Neural progenitor cell (in vitro differentiated cells): Measurements from ENCODE around the gene ATXN10. TPM values are rescaled to one million over a fixed set of nuclear protein-coding genes. Genes with fewer than 3 reads are reported as not detected.

Source experiments
- DNase-seq: peaks from one replicate; pipeline ENCODE4 v3.0.0-alpha.2; 2016; ENCODE audit warnings: low spot score
- H2AFZ ChIP-seq: fragments of 200-600 bp; sonication (generic); replicated peaks from 2 replicates; pipeline ENCODE4 v1.6.1; 2016; ENCODE audit warnings: antibody characterized with exemption
- H3F3A ChIP-seq: fragments of 200-600 bp; sonication (generic); 2 replicates; pipeline ENCODE4 v1.6.1; 2016; ENCODE audit warnings: antibody characterized with exemption, low read depth
- H3K27ac ChIP-seq: fragments of 200-600 bp; sonication (generic); 2 replicates; pipeline ENCODE4 v1.5.1; 2016; ENCODE audit warnings: mild to moderate bottlenecking
- H3K27me3 ChIP-seq: fragments of 200-600 bp; sonication (generic); 2 replicates; pipeline ENCODE4 v1.6.1; 2016; ENCODE audit warnings: mild to moderate bottlenecking, moderate library complexity
- H3K36me3 ChIP-seq: fragments of 200-600 bp; sonication (generic); 2 replicates; pipeline ENCODE4 v1.5.1; 2016
- H3K4me1 ChIP-seq: fragments of 200-600 bp; sonication (generic); 2 replicates; pipeline ENCODE4 v1.6.1; 2016; ENCODE audit warnings: mixed run types
- H3K4me2 ChIP-seq: fragments of 200-600 bp; sonication (generic); 2 replicates; pipeline ENCODE4 v1.6.1; 2016
- H3K4me3 ChIP-seq: fragments of 200-600 bp; sonication (generic); 2 replicates; pipeline ENCODE4 v1.5.1; 2016
- H3K79me2 ChIP-seq: fragments of 200-600 bp; sonication (generic); 2 replicates; pipeline ENCODE4 v1.6.1; 2016; ENCODE audit warnings: low read depth
- H3K9ac ChIP-seq: fragments of 200-600 bp; sonication (generic); 2 replicates; pipeline ENCODE4 v1.6.1; 2016
- H3K9me3 ChIP-seq: fragments of 200-600 bp; sonication (generic); 2 replicates; pipeline ENCODE4 v1.5.1; 2016; ENCODE audit warnings: low read depth
- H4K20me1 ChIP-seq: fragments of 200-600 bp; sonication (generic); 2 replicates; pipeline ENCODE4 v1.6.1; 2016; ENCODE audit warnings: low read depth
- H3K27ac Mint-ChIP-seq: 3 replicates; pipeline ENCODE4 v1.8.0; 2021; ENCODE audit warnings: mixed read lengths
- H3K27me3 Mint-ChIP-seq: 2 replicates; pipeline ENCODE4 v1.8.0; 2022; ENCODE audit warnings: low read depth, mild to moderate bottlenecking, inconsistent platforms, moderate library complexity, mixed read lengths; ENCODE audit not compliant: insufficient read depth
- H3K36me3 Mint-ChIP-seq: 3 replicates; pipeline ENCODE4 v1.8.0; 2021; ENCODE audit warnings: mixed read lengths
- H3K4me1 Mint-ChIP-seq: 3 replicates; pipeline ENCODE4 v1.8.0; 2021; ENCODE audit warnings: mixed read lengths
- H3K4me3 Mint-ChIP-seq: 3 replicates; pipeline ENCODE4 v1.8.0; 2021; ENCODE audit warnings: mild to moderate bottlenecking, moderate library complexity, mixed read lengths
- H3K9me3 Mint-ChIP-seq: 3 replicates; pipeline ENCODE4 v1.8.0; 2020; ENCODE audit warnings: mixed read lengths
- EZH2 ChIP-seq: fragments of 200-600 bp; sonication (generic); IDR thresholded peaks from 2 replicates; pipeline ENCODE4 v1.6.1; 2017; ENCODE audit warnings: antibody characterized with exemption, mild to moderate bottlenecking, moderate library complexity
- EZH2phosphoT487 ChIP-seq: fragments of 200-600 bp; sonication (generic); IDR thresholded peaks from 2 replicates; pipeline ENCODE4 v1.6.1; 2017; ENCODE audit warnings: antibody characterized with exemption
- total RNA-seq: library from RNA; depleted of rRNA; stranded (reverse); fragments of >200 nt; gene quantifications from 2 replicates; pipeline ENCODE4 v1.2.3, GENCODE V29; 2015; ENCODE audit warnings: low replicate concordance
- TF ChIP-seq, protein P1 (sequence below): fragments of 200-600 bp; sonication (generic); IDR thresholded peaks from 2 replicates; pipeline ENCODE4 v1.5.1; 2017; ENCODE audit warnings: antibody characterized with exemption, mild to moderate bottlenecking

ATXN10 gene
- total RNA-seq, 1 donor from 2014 or later: 168 TPM

DNA sequence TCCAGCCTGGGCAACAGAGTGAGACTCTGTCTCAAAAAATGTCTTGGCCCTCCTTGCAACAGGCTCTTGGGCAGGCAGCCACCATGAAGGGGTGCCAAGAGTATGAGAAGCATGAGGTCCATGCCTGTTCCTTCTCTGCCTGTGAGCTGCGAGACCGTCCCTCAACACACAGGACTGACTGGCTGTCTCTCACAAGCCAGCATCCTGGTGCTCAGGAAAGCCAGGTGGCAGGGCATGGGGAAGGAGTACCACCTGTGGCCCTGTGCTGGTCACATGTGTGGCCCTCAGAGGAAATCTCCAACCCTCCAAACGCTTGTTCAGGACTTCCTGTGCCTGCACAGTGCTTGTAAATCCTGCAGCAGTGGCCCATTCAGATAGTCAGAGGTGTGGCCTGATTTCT lies 83.2 kb downstream of the ATXN10 start:
- H3K9me3 ChIP-seq: no peaks in the 10 kb centered on the region
- no peaks in the 10 kb centered on the region for H3K9me3 Mint-ChIP-seq

DNA sequence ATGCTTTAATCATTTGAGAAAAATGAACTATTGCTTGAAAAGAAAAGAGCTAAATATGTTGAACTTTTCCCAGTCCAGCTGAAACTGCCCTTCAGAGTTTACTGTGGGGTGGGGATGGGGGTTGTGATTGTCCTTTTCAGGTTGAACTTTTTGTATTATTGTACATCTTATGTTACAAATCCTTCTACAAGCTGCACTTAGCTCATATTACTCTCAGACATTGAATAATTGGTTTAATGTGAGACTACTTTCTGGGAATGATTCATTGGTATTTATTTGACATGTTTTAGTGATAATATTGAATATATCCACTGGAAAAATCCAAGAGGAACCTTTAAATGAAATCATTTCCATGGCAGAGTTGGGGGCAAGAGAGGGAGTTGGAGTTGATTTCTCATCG lies 84.9 kb downstream of the ATXN10 start:
- peaks cover 24% of the 10 kb centered on the region for H3K79me2 ChIP-seq
- no peak overlapping the region for H2AFZ ChIP-seq
- peak overlapping the region; percentile 39 for H3K4me2 ChIP-seq
- peak overlapping the region; percentile 32 for H3K27ac ChIP-seq
- peaks cover 21% of the 10 kb centered on the region for H3K4me1 ChIP-seq
- no peaks in the 10 kb centered on the region for H3K27me3 ChIP-seq
- DNase-seq: no peak
- H3F3A ChIP-seq: peaks cover 12% of the 10 kb centered on the region
- H3K9me3 Mint-ChIP-seq: no peaks in the 10 kb centered on the region
- H3K9ac ChIP-seq: no peak overlapping the region
- H3K36me3 ChIP-seq: no peaks in the 10 kb centered on the region
- peaks cover 35% of the 10 kb centered on the region for H3K36me3 Mint-ChIP-seq
- H3K4me3 ChIP-seq: no peak overlapping the region
- H3K9me3 ChIP-seq: no peaks in the 10 kb centered on the region
- peaks cover 17% of the 10 kb centered on the region for H3K4me1 Mint-ChIP-seq
- no peak overlapping the region for H3K27ac Mint-ChIP-seq
- no peak overlapping the region for H3K4me3 Mint-ChIP-seq
- TF ChIP-seq, protein P1, sequence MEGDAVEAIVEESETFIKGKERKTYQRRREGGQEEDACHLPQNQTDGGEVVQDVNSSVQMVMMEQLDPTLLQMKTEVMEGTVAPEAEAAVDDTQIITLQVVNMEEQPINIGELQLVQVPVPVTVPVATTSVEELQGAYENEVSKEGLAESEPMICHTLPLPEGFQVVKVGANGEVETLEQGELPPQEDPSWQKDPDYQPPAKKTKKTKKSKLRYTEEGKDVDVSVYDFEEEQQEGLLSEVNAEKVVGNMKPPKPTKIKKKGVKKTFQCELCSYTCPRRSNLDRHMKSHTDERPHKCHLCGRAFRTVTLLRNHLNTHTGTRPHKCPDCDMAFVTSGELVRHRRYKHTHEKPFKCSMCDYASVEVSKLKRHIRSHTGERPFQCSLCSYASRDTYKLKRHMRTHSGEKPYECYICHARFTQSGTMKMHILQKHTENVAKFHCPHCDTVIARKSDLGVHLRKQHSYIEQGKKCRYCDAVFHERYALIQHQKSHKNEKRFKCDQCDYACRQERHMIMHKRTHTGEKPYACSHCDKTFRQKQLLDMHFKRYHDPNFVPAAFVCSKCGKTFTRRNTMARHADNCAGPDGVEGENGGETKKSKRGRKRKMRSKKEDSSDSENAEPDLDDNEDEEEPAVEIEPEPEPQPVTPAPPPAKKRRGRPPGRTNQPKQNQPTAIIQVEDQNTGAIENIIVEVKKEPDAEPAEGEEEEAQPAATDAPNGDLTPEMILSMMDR: no peak
- no peak for TF ChIP-seq EZH2phosphoT487
- no peak for TF ChIP-seq EZH2
- H4K20me1 ChIP-seq: peaks cover 37% of the 10 kb centered on the region
- peaks cover 2% of the 10 kb centered on the region for H3K27me3 Mint-ChIP-seq

More for the DNA sequence above, 83.2 kb downstream of the ATXN10 start:
- H4K20me1 ChIP-seq: peaks cover 37% of the 10 kb centered on the region
- no peak for DNase-seq
- H3K4me3 Mint-ChIP-seq: no peak overlapping the region
- no peak overlapping the region for H3K4me2 ChIP-seq
- no peak overlapping the region for H3K9ac ChIP-seq
- peaks cover 19% of the 10 kb centered on the region for H3K4me1 ChIP-seq
- no peak overlapping the region for H2AFZ ChIP-seq
- peaks cover 3% of the 10 kb centered on the region for H3K36me3 ChIP-seq
- no peak overlapping the region for H3K4me3 ChIP-seq
- peaks cover 33% of the 10 kb centered on the region for H3K36me3 Mint-ChIP-seq
- peaks cover 12% of the 10 kb centered on the region for H3K79me2 ChIP-seq
- H3F3A ChIP-seq: peaks cover 12% of the 10 kb centered on the region
- no peak overlapping the region for H3K27ac Mint-ChIP-seq
- TF ChIP-seq EZH2 (no peak), EZH2phosphoT487 (no peak)
- TF ChIP-seq, protein P1: no peak
- H3K27ac ChIP-seq: no peak overlapping the region
- peaks cover 17% of the 10 kb centered on the region for H3K4me1 Mint-ChIP-seq
- H3K27me3 ChIP-seq: no peaks in the 10 kb centered on the region
- H3K27me3 Mint-ChIP-seq: peaks cover 2% of the 10 kb centered on the region

DNA sequence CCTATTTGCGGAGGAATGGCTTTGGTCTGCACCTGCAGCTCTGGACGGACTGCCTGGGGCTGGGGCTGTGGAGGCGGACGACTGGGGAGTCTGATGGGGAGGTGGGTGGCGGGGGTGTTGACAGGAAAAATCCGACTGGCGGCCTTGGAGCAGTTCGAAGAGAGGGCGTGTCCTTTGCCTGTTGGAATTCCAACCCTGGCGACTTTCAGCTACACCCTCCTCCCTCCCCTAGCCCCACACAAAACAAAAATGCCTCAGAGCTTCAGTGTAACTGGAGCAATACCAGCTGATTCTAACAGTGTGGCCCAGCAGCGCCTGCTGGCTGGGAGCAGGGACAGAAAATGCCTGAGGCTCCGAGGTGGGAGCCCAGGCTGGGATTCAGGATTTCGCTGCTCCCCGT lies 85.4 kb downstream of the ATXN10 start:
- H3K4me1 Mint-ChIP-seq: peaks cover 20% of the 10 kb centered on the region
- Histone ChIP-seq H3K9me3 (no peaks in the 10 kb centered on the region), H4K20me1 (peaks cover 37% of the 10 kb centered on the region), H3K36me3 (no peaks in the 10 kb centered on the region), H3F3A (peaks cover 15% of the 10 kb centered on the region), H3K4me3 (no peak overlapping the region), H3K4me2 (peak overlapping the region; percentile 39), H2AFZ (no peak overlapping the region), H3K27me3 (no peaks in the 10 kb centered on the region), H3K9ac (no peak overlapping the region), H3K79me2 (peaks cover 29% of the 10 kb centered on the region), H3K27ac (peak overlapping the region; percentile 32), H3K4me1 (peaks cover 26% of the 10 kb centered on the region)
- H3K27me3 Mint-ChIP-seq: peaks cover 2% of the 10 kb centered on the region
- H3K9me3 Mint-ChIP-seq: no peaks in the 10 kb centered on the region
- peaks cover 32% of the 10 kb centered on the region for H3K36me3 Mint-ChIP-seq
- peak; percentile 89 for DNase-seq
- H3K27ac Mint-ChIP-seq: peak overlapping the region; percentile 91
- no peak overlapping the region for H3K4me3 Mint-ChIP-seq
- TF ChIP-seq, protein P1: peak; percentile 10
- TF ChIP-seq EZH2phosphoT487: no peak
- TF ChIP-seq EZH2: no peak
